MM.1S (cell line): ENCODE results near the gene MAP4K3.
"Not testable (repeated sequence)": the region's sequence is repeated elsewhere in the genome, so short reads cannot be mapped to it uniquely, and the experiment has no call there.

Source experiments
- DNase-seq: peaks from one replicate; pipeline ENCODE4 v3.0.0-alpha.2; 2015
- H2AFZ ChIP-seq: fragments of 300-600 bp; sonication (generic); 2 replicates; pipeline ENCODE4 v1.6.0; 2016; ENCODE audit warnings: antibody characterized with exemption, low read length
- H3F3A ChIP-seq: fragments of 300-600 bp; sonication (generic); 2 replicates; pipeline ENCODE4 v1.6.1; 2016; ENCODE audit warnings: mild to moderate bottlenecking, antibody characterized with exemption, low read length, moderate library complexity, mixed read lengths; ENCODE audit not compliant: insufficient read depth
- H3K27ac ChIP-seq: fragments of 300-600 bp; sonication (generic); 2 replicates; pipeline ENCODE4 v1.5.1; 2016; ENCODE audit warnings: mild to moderate bottlenecking, low read length
- H3K27me3 ChIP-seq: fragments of 300-600 bp; sonication (generic); replicated peaks from 2 replicates; pipeline ENCODE4 v1.6.0; 2016; ENCODE audit warnings: low read length; ENCODE audit not compliant: insufficient read depth
- H3K36me3 ChIP-seq: fragments of 300-600 bp; sonication (generic); replicated peaks from 2 replicates; pipeline ENCODE4 v1.6.1; 2016; ENCODE audit warnings: mild to moderate bottlenecking, low read length, mixed read lengths; ENCODE audit not compliant: insufficient read depth
- H3K4me1 ChIP-seq: fragments of 300-600 bp; sonication (generic); 2 replicates; pipeline ENCODE4 v1.6.1; 2016; ENCODE audit warnings: low read length, mixed read lengths
- H3K4me2 ChIP-seq: fragments of 300-600 bp; sonication (generic); 2 replicates; pipeline ENCODE4 v1.6.0; 2016; ENCODE audit warnings: low read depth, low read length
- H3K4me3 ChIP-seq: fragments of 300-600 bp; sonication (generic); 2 replicates; pipeline ENCODE4 v1.5.1; 2016; ENCODE audit warnings: low read length, mixed read lengths
- H3K79me2 ChIP-seq: fragments of 300-600 bp; sonication (generic); 2 replicates; pipeline ENCODE4 v1.6.1; 2016; ENCODE audit warnings: mixed run types, low read length, mixed read lengths
- H3K9ac ChIP-seq: fragments of 300-600 bp; sonication (generic); 2 replicates; pipeline ENCODE4 v1.6.1; 2016; ENCODE audit warnings: low read length, mixed read lengths
- H3K9me2 ChIP-seq: fragments of 300-600 bp; sonication (generic); replicated peaks from 2 replicates; pipeline ENCODE4 v1.6.1; 2016; ENCODE audit warnings: mild to moderate bottlenecking, low read length, mixed read lengths; ENCODE audit not compliant: insufficient read depth
- H3K9me3 ChIP-seq: fragments of 300-600 bp; sonication (generic); replicated peaks from 2 replicates; pipeline ENCODE4 v1.6.1; 2016; ENCODE audit warnings: mild to moderate bottlenecking, low read length, mixed read lengths; ENCODE audit not compliant: insufficient read depth
- H4K20me1 ChIP-seq: fragments of 300-600 bp; sonication (generic); 2 replicates; pipeline ENCODE4 v1.6.1; 2016; ENCODE audit warnings: mild to moderate bottlenecking, low read length, moderate library complexity, mixed read lengths; ENCODE audit not compliant: insufficient read depth
- EZH2 ChIP-seq: fragments of 300-600 bp; sonication (generic); optimal IDR thresholded peaks from 2 replicates; pipeline ENCODE3; 2017; ENCODE audit warnings: low read depth, mild to moderate bottlenecking, antibody characterized with exemption, low read length, mixed read lengths
- EZH2phosphoT487 ChIP-seq: fragments of 300-600 bp; sonication (generic); IDR thresholded peaks from 2 replicates; pipeline ENCODE4 v1.6.1; 2018; ENCODE audit warnings: antibody characterized with exemption, low read length
- TF ChIP-seq, protein P1 (sequence below): fragments of 300-600 bp; sonication (generic); IDR thresholded peaks from 2 replicates; pipeline ENCODE4 v1.5.1; 2016; ENCODE audit warnings: antibody characterized with exemption, low read length, mixed read lengths

MAP4K3 gene

GRCh38 chr2:39247512-39248043 lies 189.5 kb downstream of the MAP4K3 start:
- DNase-seq, result no peak
- H3K27ac ChIP-seq, result no peak overlapping the region
- no peak overlapping the region for H3K4me2 ChIP-seq
- no peak for TF ChIP-seq EZH2phosphoT487
- TF ChIP-seq, protein P1, sequence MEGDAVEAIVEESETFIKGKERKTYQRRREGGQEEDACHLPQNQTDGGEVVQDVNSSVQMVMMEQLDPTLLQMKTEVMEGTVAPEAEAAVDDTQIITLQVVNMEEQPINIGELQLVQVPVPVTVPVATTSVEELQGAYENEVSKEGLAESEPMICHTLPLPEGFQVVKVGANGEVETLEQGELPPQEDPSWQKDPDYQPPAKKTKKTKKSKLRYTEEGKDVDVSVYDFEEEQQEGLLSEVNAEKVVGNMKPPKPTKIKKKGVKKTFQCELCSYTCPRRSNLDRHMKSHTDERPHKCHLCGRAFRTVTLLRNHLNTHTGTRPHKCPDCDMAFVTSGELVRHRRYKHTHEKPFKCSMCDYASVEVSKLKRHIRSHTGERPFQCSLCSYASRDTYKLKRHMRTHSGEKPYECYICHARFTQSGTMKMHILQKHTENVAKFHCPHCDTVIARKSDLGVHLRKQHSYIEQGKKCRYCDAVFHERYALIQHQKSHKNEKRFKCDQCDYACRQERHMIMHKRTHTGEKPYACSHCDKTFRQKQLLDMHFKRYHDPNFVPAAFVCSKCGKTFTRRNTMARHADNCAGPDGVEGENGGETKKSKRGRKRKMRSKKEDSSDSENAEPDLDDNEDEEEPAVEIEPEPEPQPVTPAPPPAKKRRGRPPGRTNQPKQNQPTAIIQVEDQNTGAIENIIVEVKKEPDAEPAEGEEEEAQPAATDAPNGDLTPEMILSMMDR, result no peak
- no peak for TF ChIP-seq EZH2
- H3K9me2 ChIP-seq, result no peaks in the 10 kb centered on the region
- no peak overlapping the region for H2AFZ ChIP-seq
- H3K79me2 ChIP-seq, result no peaks in the 10 kb centered on the region
- H4K20me1 ChIP-seq, result no peaks in the 10 kb centered on the region
- H3K9ac ChIP-seq, result no peak overlapping the region
- H3K27me3 ChIP-seq, result no peaks in the 10 kb centered on the region
- no peak overlapping the region for H3K4me3 ChIP-seq
- no peaks in the 10 kb centered on the region for H3K9me3 ChIP-seq
- H3K36me3 ChIP-seq, result no peaks in the 10 kb centered on the region
- no peaks in the 10 kb centered on the region for H3K4me1 ChIP-seq
- no peaks in the 10 kb centered on the region for H3F3A ChIP-seq

DNA sequence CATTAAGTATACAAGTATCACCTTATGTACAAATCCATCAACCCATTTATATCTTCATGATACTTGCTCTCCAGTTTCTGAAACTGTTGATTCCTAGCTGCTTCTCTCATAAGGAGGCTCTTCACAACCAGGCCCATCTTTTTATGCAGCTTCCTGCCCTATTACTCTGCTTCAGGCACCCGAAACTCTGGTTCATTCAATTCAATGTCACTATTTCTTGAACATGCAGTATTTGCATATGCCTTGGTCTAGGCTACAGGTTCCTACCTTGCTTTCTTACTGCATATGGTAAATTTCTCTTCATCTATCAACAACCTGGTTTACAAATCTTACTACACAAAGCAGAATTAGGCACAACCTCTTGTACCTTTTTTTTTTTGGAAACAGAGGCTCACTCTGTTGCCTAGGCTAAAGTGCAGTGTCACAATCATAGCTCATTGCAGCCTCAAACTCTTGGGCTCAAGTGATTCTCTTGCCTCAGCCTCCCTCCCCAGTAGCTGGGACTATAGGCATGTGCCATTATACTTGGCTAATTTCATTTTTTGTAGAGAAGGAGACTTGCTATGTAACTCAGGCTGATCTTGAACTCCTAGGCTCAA lies 190.6 kb downstream of the MAP4K3 start:
- TF ChIP-seq EZH2phosphoT487 (no peak), EZH2 (no peak)
- TF ChIP-seq, protein P1, result no peak
- Histone ChIP-seq H3K27me3 (no peaks in the 10 kb centered on the region), H3K79me2 (no peaks in the 10 kb centered on the region), H3K27ac (no peak overlapping the region), H2AFZ (no peak overlapping the region), H3K9ac (no peak overlapping the region), H3K36me3 (no peaks in the 10 kb centered on the region), H3F3A (no peaks in the 10 kb centered on the region), H3K4me1 (no peaks in the 10 kb centered on the region), H3K4me3 (no peak overlapping the region), H3K4me2 (no peak overlapping the region), H3K9me3 (no peaks in the 10 kb centered on the region), H3K9me2 (no peaks in the 10 kb centered on the region), H4K20me1 (no peaks in the 10 kb centered on the region)
- DNase-seq, result no peak

DNA sequence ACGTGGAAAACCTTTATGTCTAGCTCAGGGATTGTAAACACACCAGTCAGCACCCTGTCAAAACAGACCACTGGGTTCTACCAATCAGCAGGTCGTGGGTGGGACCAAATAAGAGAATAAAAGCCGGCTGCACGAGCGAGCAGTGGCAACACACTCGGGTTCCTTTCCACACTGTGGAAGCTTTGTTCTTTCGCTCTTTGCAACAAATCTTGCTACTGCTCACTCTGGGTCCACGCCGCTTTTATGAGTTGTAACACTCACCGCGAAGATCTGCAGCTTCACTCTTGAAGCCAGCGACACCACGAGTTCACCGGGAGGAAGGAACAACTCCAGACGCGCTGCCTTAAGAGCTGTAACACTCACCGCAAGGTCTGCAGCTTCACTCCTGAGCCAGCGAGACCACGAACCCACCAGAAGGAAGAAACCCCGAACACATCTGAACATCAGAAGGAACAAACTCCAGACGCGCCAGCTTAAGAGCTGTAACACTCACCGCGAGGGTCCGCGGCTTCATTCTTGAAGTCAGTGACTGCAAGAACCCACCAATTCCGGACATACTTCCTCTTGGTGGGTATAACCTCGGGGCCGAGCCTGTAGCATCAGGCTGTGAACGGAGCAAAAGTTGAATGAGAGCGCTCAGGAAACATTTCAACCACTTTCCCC lies 192.0 kb downstream of the MAP4K3 start:
- H3K9ac ChIP-seq, H3K27ac ChIP-seq, H3K9me3 ChIP-seq, DNase-seq, H2AFZ ChIP-seq, H3K4me3 ChIP-seq, H3K4me2 ChIP-seq, H3K79me2 ChIP-seq, H3F3A ChIP-seq, H3K36me3 ChIP-seq, H3K4me1 ChIP-seq, H4K20me1 ChIP-seq, H3K27me3 ChIP-seq, H3K9me2 ChIP-seq: not testable (repeated sequence)

- not testable (repeated sequence) for H3K27ac ChIP-seq, H3K9ac ChIP-seq, H3K4me3 ChIP-seq, H3K4me1 ChIP-seq, H3K27me3 ChIP-seq, H3K36me3 ChIP-seq, H3F3A ChIP-seq, H3K9me3 ChIP-seq, H4K20me1 ChIP-seq, H3K4me2 ChIP-seq, H2AFZ ChIP-seq, H3K79me2 ChIP-seq, DNase-seq, H3K9me2 ChIP-seq
Observed at GRCh38 chr2:39244241-39244862, 192.7 kb downstream of the MAP4K3 start.
